Trophoblast cell (in vitro differentiated cells and primary cell): ENCODE measurements around the gene PLPPR3.

ENCODE experiments used
- DNase-seq, 2 donors: peaks; one replicate each; pipeline ENCODE4 v3.0.0-alpha.2; 2016
- H2AFZ ChIP-seq: 2 replicates; pipeline ENCODE4 v1.6.1; 2013; ENCODE audit warnings: low read length, moderate library complexity, mild to moderate bottlenecking; ENCODE audit not compliant: insufficient read depth, poor library complexity
- H2AK5ac ChIP-seq: 2 replicates; pipeline ENCODE4 v1.6.1; 2013; ENCODE audit warnings: mild to moderate bottlenecking, low read length
- H2BK120ac ChIP-seq: 2 replicates; pipeline ENCODE4 v1.6.1; 2013; ENCODE audit warnings: low read length, mild to moderate bottlenecking, moderate library complexity; ENCODE audit not compliant: insufficient read depth, poor library complexity
- H2BK12ac ChIP-seq: 2 replicates; pipeline ENCODE4 v1.6.1; 2013; ENCODE audit warnings: mild to moderate bottlenecking, low read length, moderate library complexity
- H2BK5ac ChIP-seq: 2 replicates; pipeline ENCODE4 v1.6.1; 2013; ENCODE audit warnings: low read length, low read depth, moderate library complexity, mild to moderate bottlenecking; ENCODE audit not compliant: poor library complexity
- H3K14ac ChIP-seq: 2 replicates; pipeline ENCODE4 v1.6.1; 2013; ENCODE audit warnings: mild to moderate bottlenecking, low read length
- H3K18ac ChIP-seq: 2 replicates; pipeline ENCODE4 v1.6.1; 2013; ENCODE audit warnings: mild to moderate bottlenecking, low read length
- H3K23ac ChIP-seq: 2 replicates; pipeline ENCODE4 v1.6.1; 2013; ENCODE audit warnings: low read length
- H3K27ac ChIP-seq: 2 replicates; pipeline ENCODE4 v1.5.1; 2013; ENCODE audit warnings: low read depth, mild to moderate bottlenecking, inconsistent platforms, low read length, moderate library complexity
- H3K27me3 ChIP-seq: 2 replicates; pipeline ENCODE4 v1.6.1; 2013; ENCODE audit warnings: inconsistent platforms, mild to moderate bottlenecking, low read length, moderate library complexity; ENCODE audit not compliant: insufficient read depth
- H3K36me3 ChIP-seq, 2 experiments: 1 replicate in 1 of 2; 2 replicates in 1 of 2; pipeline ENCODE4 v1.6.1; 2013; ENCODE audit warnings: low read length in 2 of 2, mild to moderate bottlenecking in 2 of 2, moderate library complexity in 1 of 2; ENCODE audit not compliant: insufficient read depth in 2 of 2, control insufficient read depth in 1 of 2
- H3K4ac ChIP-seq: 2 replicates; pipeline ENCODE4 v1.6.1; 2013; ENCODE audit warnings: low read depth, mild to moderate bottlenecking, low read length, moderate library complexity
- H3K4me1 ChIP-seq, 2 experiments: 1 replicate in 1 of 2; 2 replicates in 1 of 2; pipeline ENCODE4 v1.6.1; 2013; ENCODE audit warnings: low read length in 2 of 2, mild to moderate bottlenecking in 2 of 2, moderate library complexity in 1 of 2; ENCODE audit not compliant: insufficient read depth in 2 of 2, control insufficient read depth in 1 of 2
- H3K4me2 ChIP-seq: 2 replicates; pipeline ENCODE4 v1.6.1; 2013; ENCODE audit warnings: inconsistent platforms, mild to moderate bottlenecking, low read length, moderate library complexity
- H3K4me3 ChIP-seq: 2 replicates; pipeline ENCODE4 v1.5.1; 2013; ENCODE audit warnings: mild to moderate bottlenecking, low read depth, low read length, inconsistent platforms
- H3K79me1 ChIP-seq: one replicate; pipeline ENCODE4 v1.6.1; 2013; ENCODE audit warnings: low read length
- H3K79me2 ChIP-seq: 2 replicates; pipeline ENCODE4 v1.6.1; 2013; ENCODE audit warnings: low read length, mild to moderate bottlenecking; ENCODE audit not compliant: control insufficient read depth, insufficient read depth, poor library complexity
- H3K9ac ChIP-seq: 2 replicates; pipeline ENCODE4 v1.6.1; 2013; ENCODE audit warnings: mild to moderate bottlenecking, low read length
- H3K9me3 ChIP-seq: 2 replicates; pipeline ENCODE4 v1.6.1; 2013; ENCODE audit warnings: low read depth, mild to moderate bottlenecking, control low read depth, inconsistent platforms, low read length; ENCODE audit not compliant: insufficient read depth
- H4K12ac ChIP-seq: 2 replicates; pipeline ENCODE4 v1.6.1; 2013; ENCODE audit warnings: low read depth, mild to moderate bottlenecking, low read length, moderate library complexity
- H4K8ac ChIP-seq: 2 replicates; pipeline ENCODE4 v1.6.1; 2013; ENCODE audit warnings: low read depth, mild to moderate bottlenecking, low read length, moderate library complexity
- H4K91ac ChIP-seq: one replicate; pipeline ENCODE4 v1.6.1; 2013; ENCODE audit warnings: low read depth, mild to moderate bottlenecking, low read length, moderate library complexity
- WGBS: extraction: QIAGEN DNeasy Blood & Tissue Kit; methylation state at CpG from one replicate; pipeline ENCODE4 v1.1.7; 2013; ENCODE audit warnings: missing lambda C conversion rate; ENCODE audit not compliant: insufficient read length, insufficient coverage; ENCODE audit errors: extremely low coverage; 5-methylcytosine and 5-hydroxymethylcytosine counted together

PLPPR3 gene

GRCh38 chr19:782878-783668, 38.7 kb downstream of the PLPPR3 start:
- Histone ChIP-seq H3K27ac (peak overlapping the region; percentile 95), H3K9me3 (no peaks in the 10 kb centered on the region), H3K4me1 (peaks cover 26 to 28% of the 10 kb centered on the region in 2 experiments), H3K23ac (no peak overlapping the region), H2BK120ac (peak overlapping the region; percentile 55), H2AK5ac (peak overlapping the region; percentile 13), H3K4ac (peak overlapping the region; percentile 42), H2BK5ac (peak overlapping the region; percentile 79), H4K91ac (peak overlapping the region; percentile 78), H3K14ac (peak overlapping the region; percentile 45), H3K9ac (peak overlapping the region; percentile 31), H3K79me2 (peaks cover 10% of the 10 kb centered on the region), H4K8ac (peak overlapping the region; percentile 49), H3K18ac (peak overlapping the region; percentile 17), H3K27me3 (no peaks in the 10 kb centered on the region), H2BK12ac (peak overlapping the region; percentile 68), H3K79me1 (peaks cover 31% of the 10 kb centered on the region), H3K4me2 (peak overlapping the region; percentile 62), H3K4me3 (no peak overlapping the region), H3K36me3 (no peaks in the 10 kb centered on the region), H4K12ac (no peak overlapping the region), H2AFZ (peak overlapping the region; percentile 66)
- no CpG with 5 or more reads among the region's 30 CpGs for WGBS
- DNase-seq: peak in 1 of 2 donors; percentile 55

- Histone ChIP-seq H3K27me3 (no peaks in the 10 kb centered on the region), H3K23ac (no peak overlapping the region)
- no CpG with 5 or more reads among the region's 29 CpGs for WGBS
These were observed 39.4 kb downstream of the PLPPR3 start for GRCh38 chr19:782185-782877.

GRCh38 chr19:781800-782184, 40.0 kb downstream of the PLPPR3 start:
- no peak overlapping the region for H3K23ac ChIP-seq
- H2BK12ac ChIP-seq: peak overlapping the region; percentile 84
- H3K14ac ChIP-seq: peak overlapping the region; percentile 55
- DNase-seq: no peak
- peaks cover 26 to 28% of the 10 kb centered on the region in 2 experiments for H3K4me1 ChIP-seq
- no peaks in the 10 kb centered on the region for H3K27me3 ChIP-seq
- peak overlapping the region; percentile 84 for H4K91ac ChIP-seq
- peak overlapping the region; percentile 95 for H3K27ac ChIP-seq
- H4K8ac ChIP-seq: peak overlapping the region; percentile 22
- H2AFZ ChIP-seq: peak overlapping the region; percentile 11
- peaks cover 10% of the 10 kb centered on the region for H3K79me2 ChIP-seq
- peak overlapping the region; percentile 49 for H2BK5ac ChIP-seq
- no peaks in the 10 kb centered on the region for H3K36me3 ChIP-seq
- H3K4me2 ChIP-seq: peak overlapping the region; percentile 62
- no peaks in the 10 kb centered on the region for H3K9me3 ChIP-seq
- H3K4ac ChIP-seq: peak overlapping the region; percentile 49
- H3K9ac ChIP-seq: no peak overlapping the region
- H2BK120ac ChIP-seq: peak overlapping the region; percentile 93
- H2AK5ac ChIP-seq: peak overlapping the region; percentile 38
- peaks cover 27% of the 10 kb centered on the region for H3K79me1 ChIP-seq
- H3K4me3 ChIP-seq: no peak overlapping the region
- peak overlapping the region; percentile 70 for H3K18ac ChIP-seq
- no CpG with 5 or more reads among the region's 19 CpGs for WGBS
- H4K12ac ChIP-seq: peak overlapping the region; percentile 6

More at GRCh38 chr19:782185-782877, 39.4 kb downstream of the PLPPR3 start:
- H3K14ac ChIP-seq: peak overlapping the region; percentile 55
- H3K36me3 ChIP-seq: no peaks in the 10 kb centered on the region
- H2AFZ ChIP-seq: peak overlapping the region; percentile 19
- peak overlapping the region; percentile 93 for H2BK120ac ChIP-seq
- H3K4ac ChIP-seq: peak overlapping the region; percentile 9
- H3K4me3 ChIP-seq: peak overlapping the region; percentile 49
- peaks cover 28% of the 10 kb centered on the region for H3K79me1 ChIP-seq
- peak overlapping the region; percentile 70 for H3K18ac ChIP-seq
- peak overlapping the region; percentile 84 for H2BK12ac ChIP-seq
- H3K9me3 ChIP-seq: no peaks in the 10 kb centered on the region
- peaks cover 26 to 28% of the 10 kb centered on the region in 2 experiments for H3K4me1 ChIP-seq
- peak in 1 of 2 donors; percentile 14 for DNase-seq
- peak overlapping the region; percentile 62 for H3K4me2 ChIP-seq
- H4K8ac ChIP-seq: peak overlapping the region; percentile 63
- H4K12ac ChIP-seq: peak overlapping the region; percentile 6
- H2BK5ac ChIP-seq: peak overlapping the region; percentile 88
- H3K27ac ChIP-seq: peak overlapping the region; percentile 95
- peaks cover 10% of the 10 kb centered on the region for H3K79me2 ChIP-seq
- peak overlapping the region; percentile 38 for H2AK5ac ChIP-seq
- peak overlapping the region; percentile 84 for H4K91ac ChIP-seq
- H3K9ac ChIP-seq: no peak overlapping the region

GRCh38 chr19:780935-781334, 40.8 kb downstream of the PLPPR3 start:
- no peaks in the 10 kb centered on the region for H3K36me3 ChIP-seq
- no peak overlapping the region for H3K27ac ChIP-seq
- H3K79me2 ChIP-seq: peaks cover 10% of the 10 kb centered on the region
- no peaks in the 10 kb centered on the region for H3K27me3 ChIP-seq
- no peak overlapping the region for H2AFZ ChIP-seq
- peaks cover 27% of the 10 kb centered on the region for H3K79me1 ChIP-seq
- no peak overlapping the region for H2BK120ac ChIP-seq
- no peak overlapping the region for H3K23ac ChIP-seq
- H4K12ac ChIP-seq: no peak overlapping the region
- H3K14ac ChIP-seq: peak overlapping the region; percentile 6
- H2BK12ac ChIP-seq: peak overlapping the region; percentile 83
- H3K9me3 ChIP-seq: no peaks in the 10 kb centered on the region
- peaks cover 26 to 28% of the 10 kb centered on the region in 2 experiments for H3K4me1 ChIP-seq
- no peak overlapping the region for H3K4me2 ChIP-seq
- H4K91ac ChIP-seq: peak overlapping the region; percentile 20
- no peak for DNase-seq
- H3K9ac ChIP-seq: no peak overlapping the region
- H3K4me3 ChIP-seq: no peak overlapping the region
- H3K4ac ChIP-seq: peak overlapping the region; percentile 6
- no peak overlapping the region for H2BK5ac ChIP-seq
- WGBS: no CpG with 5 or more reads among the region's 15 CpGs
- no peak overlapping the region for H4K8ac ChIP-seq
- H2AK5ac ChIP-seq: peak overlapping the region; percentile 81
- H3K18ac ChIP-seq: peak overlapping the region; percentile 3
